ENCODE measurements around the gene ANKRD12.

ANKRD12 gene

GRCh38 chr18:9280849-9281248 is 144.3 kb downstream of the ANKRD12 start:
- DNase-seq (ENCODE audit: extremely low read depth in 1 of 2, low read depth in 1 of 2): no peak

- DNase-seq (ENCODE audit: extremely low read depth in 1 of 2, low read depth in 1 of 2): no peak
Observed at GRCh38 chr18:9281780-9282179, 145.2 kb downstream of the ANKRD12 start.

GRCh38 chr18:9283791-9284190 is 147.2 kb downstream of the ANKRD12 start:
- no peak for DNase-seq (ENCODE audit: extremely low read depth in 1 of 2, low read depth in 1 of 2)

- DNase-seq (ENCODE audit: extremely low read depth in 1 of 2, low read depth in 1 of 2): no peak
Observed at GRCh38 chr18:9285604-9286003, 149.0 kb downstream of the ANKRD12 start.

- no peak for DNase-seq (ENCODE audit: extremely low read depth in 1 of 2, low read depth in 1 of 2)
Observed at GRCh38 chr18:9287036-9287435, 150.5 kb downstream of the ANKRD12 start.

- DNase-seq (ENCODE audit: extremely low read depth in 1 of 2, low read depth in 1 of 2): no peak
Observed at GRCh38 chr18:9289698-9290097, 153.1 kb downstream of the ANKRD12 start.

- no peak for DNase-seq (ENCODE audit: extremely low read depth in 1 of 2, low read depth in 1 of 2)
Observed at GRCh38 chr18:9290156-9290555, 153.6 kb downstream of the ANKRD12 start.

GRCh38 chr18:9292047-9292446 is 155.5 kb downstream of the ANKRD12 start:
- no peak for DNase-seq (ENCODE audit: extremely low read depth in 1 of 2, low read depth in 1 of 2)

GRCh38 chr18:9293948-9294347 is 157.4 kb downstream of the ANKRD12 start:
- DNase-seq (ENCODE audit: extremely low read depth in 1 of 2, low read depth in 1 of 2): no peak

GRCh38 chr18:9296233-9297006 is 159.8 kb downstream of the ANKRD12 start:
- DNase-seq (ENCODE audit: extremely low read depth in 1 of 2, low read depth in 1 of 2): no peak

GRCh38 chr18:9297007-9297393 is 160.4 kb downstream of the ANKRD12 start:
- DNase-seq (ENCODE audit: extremely low read depth in 1 of 2, low read depth in 1 of 2): no peak

GRCh38 chr18:9304388-9305070 is 167.9 kb downstream of the ANKRD12 start:
- no peak for DNase-seq (ENCODE audit: extremely low read depth in 1 of 2, low read depth in 1 of 2)

GRCh38 chr18:9319333-9319732 is 182.8 kb downstream of the ANKRD12 start:
- DNase-seq (ENCODE audit: extremely low read depth in 1 of 2, low read depth in 1 of 2): no peak

- no peak for DNase-seq (ENCODE audit: extremely low read depth in 1 of 2, low read depth in 1 of 2)
Observed at GRCh38 chr18:9321017-9321452, 184.5 kb downstream of the ANKRD12 start.

GRCh38 chr18:9321736-9322135 is 185.2 kb downstream of the ANKRD12 start:
- DNase-seq (ENCODE audit: extremely low read depth in 1 of 2, low read depth in 1 of 2): no peak

GRCh38 chr18:9322744-9323143 is 186.2 kb downstream of the ANKRD12 start:
- no peak for DNase-seq (ENCODE audit: extremely low read depth in 1 of 2, low read depth in 1 of 2)

GRCh38 chr18:9323750-9324445 is 187.3 kb downstream of the ANKRD12 start:
- DNase-seq (ENCODE audit: extremely low read depth in 1 of 2, low read depth in 1 of 2): no peak

- no peak for DNase-seq (ENCODE audit: extremely low read depth in 1 of 2, low read depth in 1 of 2)
Observed at GRCh38 chr18:9325716-9326115, 189.1 kb downstream of the ANKRD12 start.

- no peak for DNase-seq (ENCODE audit: extremely low read depth in 1 of 2, low read depth in 1 of 2)
Observed at GRCh38 chr18:9328776-9329175, 192.2 kb downstream of the ANKRD12 start.

- DNase-seq (ENCODE audit: extremely low read depth in 1 of 2, low read depth in 1 of 2): no peak
Observed at GRCh38 chr18:9329471-9329870, 192.9 kb downstream of the ANKRD12 start.

- DNase-seq (ENCODE audit: extremely low read depth in 1 of 2, low read depth in 1 of 2): no peak
Observed at GRCh38 chr18:9330419-9330818, 193.8 kb downstream of the ANKRD12 start.
